A549 (cell line): ENCODE results near the gene MAP3K1. TPM values are rescaled to one million over a fixed set of nuclear protein-coding genes. Genes with fewer than 3 reads are reported as not detected.

Experiments used
- ATAC-seq, 2 experiments: fragments of 200-7000 bp in 1 of 2; fragments of >200 bp in 1 of 2; cut with Nextera tagmentation in 1 of 2; cut with Tn5 transposase in 1 of 2; 3 replicates each; pipeline versions ENCODE4 v1.8.0 to v1.9.1; 2018 to 2020; ENCODE audit warnings: mild to moderate bottlenecking in 1 of 2, moderate library complexity in 1 of 2
- CTCF ChIA-PET: fragments of 300-600 bp; sonication (Branson Sonifier 250); formaldehyde crosslinking; extraction: SDS; loops from one replicate; lab custom pipeline; 2021; ENCODE audit warnings: antibody characterized with exemption, inconsistent platforms; lab: Yijun Ruan, JAX
- POLR2A ChIA-PET: fragments of 350-600 bp; formaldehyde crosslinking; extraction: SDS; loops from one replicate; lab custom pipeline; 2021; ENCODE audit warnings: antibody characterized with exemption, inconsistent platforms; lab: Yijun Ruan, JAX
- DNase-seq, 2 experiments: peaks; one replicate each; pipeline versions ENCODE4 v3.0.0 to v3.0.0-alpha.2; 2011 to 2016; ENCODE audit warnings: low read depth in 1 of 2, low spot score in 1 of 2
- FAIRE-seq: peaks from 2 replicates; lab custom pipeline; 2011; peaks lifted over from hg19 to GRCh38; lab: Jason Lieb, UNC
- H3K27ac ChIP-seq, 2 experiments: fragments of >200 bp; sonication (Bioruptor Twin); formaldehyde crosslinking; 3 replicates each; pipeline ENCODE4 v1.5.1; 2016 to 2017
- H3K4me1 ChIP-seq: fragments of >200 bp; sonication (Bioruptor Twin); formaldehyde crosslinking; 3 replicates; pipeline ENCODE4 v1.6.1; 2016
- H3K4me2 ChIP-seq: fragments of >200 bp; sonication (Bioruptor Twin); formaldehyde crosslinking; 3 replicates; pipeline ENCODE4 v1.6.1; 2016
- H3K4me3 ChIP-seq: fragments of >200 bp; sonication (Bioruptor Twin); formaldehyde crosslinking; 3 replicates; pipeline ENCODE4 v1.5.1; 2016
- H3K9me3 ChIP-seq: fragments of >200 bp; sonication (Bioruptor Twin); formaldehyde crosslinking; 3 replicates; pipeline ENCODE4 v1.6.1; 2016
- BHLHE40 ChIP-seq: IDR thresholded peaks from 2 replicates; pipeline ENCODE4 v1.6.1; 2012; ENCODE audit warnings: low read depth, low read length, inconsistent platforms
- CEBPB ChIP-seq, 2 experiments: fragments of >200 bp in 1 of 2; sonication (Bioruptor Twin) in 1 of 2; formaldehyde crosslinking in 1 of 2; IDR thresholded peaks; 2 replicates each; pipeline ENCODE4 v1.6.1; 2012 to 2016
- CHD4 ChIP-seq: fragments of 200-600 bp; sonication (generic); IDR thresholded peaks from 2 replicates; pipeline ENCODE4 v1.6.1; 2016; ENCODE audit warnings: antibody characterized with exemption, mild to moderate bottlenecking, borderline replicate concordance
- E2F6 ChIP-seq: IDR thresholded peaks from 2 replicates; pipeline ENCODE4 v1.6.1; 2012; ENCODE audit warnings: low read depth, borderline replicate concordance
- FOSB ChIP-seq: fragments of 250-450 bp; sonication (Bioruptor Pico); IDR thresholded peaks from 2 replicates; pipeline ENCODE4 v1.5.0; 2020; ENCODE audit warnings: mild to moderate bottlenecking, moderate library complexity
- HDAC2 ChIP-seq: fragments of 200-600 bp; sonication (generic); IDR thresholded peaks from 2 replicates; pipeline ENCODE4 v1.6.1; 2016
- JUNB ChIP-seq: fragments of >200 bp; sonication (Bioruptor Twin); formaldehyde crosslinking; IDR thresholded peaks from 2 replicates; pipeline ENCODE4 v1.6.1; 2016
- KDM1A ChIP-seq: fragments of 200-600 bp; sonication (generic); IDR thresholded peaks from 2 replicates; pipeline ENCODE4 v1.6.1; 2016; ENCODE audit warnings: low read depth, mild to moderate bottlenecking
- KDM5A ChIP-seq: fragments of 200-600 bp; sonication (generic); IDR thresholded peaks from 2 replicates; pipeline ENCODE4 v1.6.1; 2016; ENCODE audit warnings: antibody characterized with exemption, mild to moderate bottlenecking
- MAFK ChIP-seq: fragments of 450-650 bp; IDR thresholded peaks from 2 replicates; pipeline ENCODE4 v1.6.1; 2014; ENCODE audit not compliant: partially characterized antibody
- NPAS2 ChIP-seq: fragments of 250-450 bp; sonication (Bioruptor Pico); IDR thresholded peaks from 2 replicates; pipeline ENCODE4 v1.8.0; 2022; ENCODE audit warnings: mild to moderate bottlenecking, moderate library complexity, borderline replicate concordance
- PHF8 ChIP-seq: fragments of 200-600 bp; sonication (generic); IDR thresholded peaks from 2 replicates; pipeline ENCODE4 v1.6.1; 2016; ENCODE audit warnings: low read depth, mild to moderate bottlenecking, antibody characterized with exemption, moderate library complexity, borderline replicate concordance
- POLR2AphosphoS2 ChIP-seq: conservative IDR thresholded peaks from 2 replicates; pipeline ENCODE4 v1.6.1; 2012; ENCODE audit warnings: low read length, improper control_type of control experiment, inconsistent platforms
- RAD21 ChIP-seq, 2 experiments: fragments of >200 bp in 1 of 2; sonication (Bioruptor Twin) in 1 of 2; formaldehyde crosslinking in 1 of 2; IDR thresholded peaks in 1 of 2; conservative IDR thresholded peaks in 1 of 2; 2 replicates in 1 of 2; 3 replicates in 1 of 2; pipeline ENCODE4 v1.6.1; 2012 to 2018; ENCODE audit warnings: inconsistent platforms in 1 of 2
- RARB ChIP-seq: fragments of 250-450 bp; sonication (Bioruptor Pico); IDR thresholded peaks from 2 replicates; pipeline ENCODE4 v1.8.0; 2021; ENCODE audit warnings: mild to moderate bottlenecking, moderate library complexity
- REST ChIP-seq: fragments of 200-600 bp; sonication (generic); IDR thresholded peaks from 2 replicates; pipeline ENCODE4 v1.6.1; 2016; ENCODE audit warnings: antibody characterized with exemption, mild to moderate bottlenecking, moderate library complexity
- USF2 ChIP-seq: fragments of 450-650 bp; IDR thresholded peaks from 2 replicates; pipeline ENCODE4 v1.6.1; 2014; ENCODE audit warnings: antibody characterized with exemption
- ZC3H11A ChIP-seq: fragments of 450-650 bp; IDR thresholded peaks from 2 replicates; pipeline ENCODE4 v1.6.1; 2014; ENCODE audit warnings: antibody characterized with exemption, mild to moderate bottlenecking
- ZFP36 ChIP-seq: fragments of 450-650 bp; IDR thresholded peaks from 2 replicates; pipeline ENCODE4 v1.6.1; 2014; ENCODE audit warnings: borderline replicate concordance; ENCODE audit not compliant: partially characterized antibody
- ZNF302 ChIP-seq: fragments of 250-450 bp; sonication (Bioruptor Pico); IDR thresholded peaks from 2 replicates; pipeline ENCODE4 v1.9.0; 2021; ENCODE audit warnings: inconsistent platforms, mild to moderate bottlenecking, moderate library complexity
- WGBS: methylation state at CpG from one replicate; pipeline ENCODE4 v1.1.6; 2017; ENCODE audit errors: missing lambda C conversion rate; 5-methylcytosine and 5-hydroxymethylcytosine counted together
- polyA plus RNA-seq, 4 experiments: library from polyadenylated mRNA; depleted of rRNA in 3 of 4; stranded (reverse); fragments of >200 nt; fragmentation: RNase III in 1 of 4; extraction: RNeasy Plus Mini Kit Qiagen cat#74134 plus additional on column Dnase treatment in 1 of 4; gene quantifications; 2 replicates in 3 of 4; 3 replicates in 1 of 4; pipeline ENCODE4 v1.2.3, GENCODE V29; 2011 to 2017
- TF ChIP-seq, protein P1 (sequence below): fragments of >200 bp; sonication (Bioruptor Twin); formaldehyde crosslinking; IDR thresholded peaks from 3 replicates; pipeline ENCODE4 v1.5.1; 2016
- TF ChIP-seq, protein P2 (sequence below): fragments of >200 bp; sonication (Bioruptor Twin); formaldehyde crosslinking; IDR thresholded peaks from 2 replicates; pipeline ENCODE4 v1.6.1; 2016

MAP3K1 gene
- polyA plus RNA-seq, 2 of the 4 experiments (the other 2 are of a cell fraction), result 1.9 to 5.1 TPM

- WGBS, result 90% methylated on average over 3 of the region's 3 CpGs
- ChIA-PET CTCF (no interaction called here), POLR2A (no interaction called here)
Observed at GRCh38 chr5:56876327-56876726, 61.0 kb downstream of the MAP3K1 start.

GRCh38 chr5:56881571-56881970, 66.2 kb downstream of the MAP3K1 start:
- CTCF ChIA-PET, result interaction anchor here (1.3 kb wide), 1 partner anchor 11 kb away, joined by 4 read pairs; no protein-coding TSS in a partner anchor
- TF ChIP-seq, protein P1, sequence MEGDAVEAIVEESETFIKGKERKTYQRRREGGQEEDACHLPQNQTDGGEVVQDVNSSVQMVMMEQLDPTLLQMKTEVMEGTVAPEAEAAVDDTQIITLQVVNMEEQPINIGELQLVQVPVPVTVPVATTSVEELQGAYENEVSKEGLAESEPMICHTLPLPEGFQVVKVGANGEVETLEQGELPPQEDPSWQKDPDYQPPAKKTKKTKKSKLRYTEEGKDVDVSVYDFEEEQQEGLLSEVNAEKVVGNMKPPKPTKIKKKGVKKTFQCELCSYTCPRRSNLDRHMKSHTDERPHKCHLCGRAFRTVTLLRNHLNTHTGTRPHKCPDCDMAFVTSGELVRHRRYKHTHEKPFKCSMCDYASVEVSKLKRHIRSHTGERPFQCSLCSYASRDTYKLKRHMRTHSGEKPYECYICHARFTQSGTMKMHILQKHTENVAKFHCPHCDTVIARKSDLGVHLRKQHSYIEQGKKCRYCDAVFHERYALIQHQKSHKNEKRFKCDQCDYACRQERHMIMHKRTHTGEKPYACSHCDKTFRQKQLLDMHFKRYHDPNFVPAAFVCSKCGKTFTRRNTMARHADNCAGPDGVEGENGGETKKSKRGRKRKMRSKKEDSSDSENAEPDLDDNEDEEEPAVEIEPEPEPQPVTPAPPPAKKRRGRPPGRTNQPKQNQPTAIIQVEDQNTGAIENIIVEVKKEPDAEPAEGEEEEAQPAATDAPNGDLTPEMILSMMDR, result no peak
- TF ChIP-seq, all 56 proteins: peak for 0
- POLR2A ChIA-PET, result no interaction called here
- DNase-seq, result no peak
- no peaks in the 10 kb centered on the region for H3K4me1 ChIP-seq
- no peaks in the 10 kb centered on the region for H3K9me3 ChIP-seq
- no peak overlapping the region for H3K4me3 ChIP-seq
- 89% methylated on average over 5 of the region's 5 CpGs for WGBS
- FAIRE-seq, result peak; percentile 18
- H3K4me2 ChIP-seq, result no peak overlapping the region
- no peak for ATAC-seq
- no peak overlapping the region for H3K27ac ChIP-seq

More at GRCh38 chr5:56876327-56876726, 61.0 kb downstream of the MAP3K1 start:
- H3K4me2 ChIP-seq, result no peak overlapping the region
- ATAC-seq (no peak), DNase-seq (no peak), FAIRE-seq (no peak)
- H3K9me3 ChIP-seq, result no peaks in the 10 kb centered on the region
- no peak overlapping the region for H3K4me3 ChIP-seq
- H3K27ac ChIP-seq, result no peak overlapping the region
- TF ChIP-seq POLR2AphosphoS2, result no peak
- no peak for TF ChIP-seq ZNF302 (CRISPR knock-in tag)
- TF ChIP-seq HDAC2, result no peak
- no peak for TF ChIP-seq MAFK
- no peak for TF ChIP-seq PHF8
- TF ChIP-seq KDM5A, result no peak
- no peak for TF ChIP-seq JUNB
- no peak for TF ChIP-seq CHD4
- TF ChIP-seq BHLHE40, result no peak
- TF ChIP-seq RARB (CRISPR knock-in tag), result no peak
- TF ChIP-seq, protein P2, sequence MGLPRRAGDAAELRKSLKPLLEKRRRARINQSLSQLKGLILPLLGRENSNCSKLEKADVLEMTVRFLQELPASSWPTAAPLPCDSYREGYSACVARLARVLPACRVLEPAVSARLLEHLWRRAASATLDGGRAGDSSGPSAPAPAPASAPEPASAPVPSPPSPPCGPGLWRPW, result no peak
- no peak for TF ChIP-seq REST
- TF ChIP-seq CEBPB (IDR thresholded peaks at IDR 0.05), result no peak
- TF ChIP-seq, all 56 proteins: peak for 0
- no peaks in the 10 kb centered on the region for H3K4me1 ChIP-seq

GRCh38 chr5:56893251-56893951, 78.1 kb downstream of the MAP3K1 start:
- H3K27ac ChIP-seq, result no peak overlapping the region
- no peak for TF ChIP-seq ZNF302 (CRISPR knock-in tag)
- no peak for TF ChIP-seq BHLHE40
- no peak for TF ChIP-seq USF2
- no peak for TF ChIP-seq E2F6
- TF ChIP-seq ZFP36, result no peak
- TF ChIP-seq, protein P1, result no peak
- no peak for TF ChIP-seq KDM1A
- TF ChIP-seq RAD21 (conservative IDR thresholded peaks at IDR 0.05 in 1 of 2, IDR thresholded peaks at IDR 0.05 in 1 of 2), result no peak
- no peak for TF ChIP-seq NPAS2
- TF ChIP-seq FOSB (CRISPR knock-in tag), result no peak
- no peak for TF ChIP-seq ZC3H11A
- TF ChIP-seq, all 56 proteins: peak for 0
- WGBS, result 92% methylated on average over 5 of the region's 5 CpGs
- ChIA-PET CTCF (interaction anchor here (0.9 to 11.8 kb wide), 3 partner anchors 11 to 243 kb away, joined by 3 to 112 read pairs (median 4); no protein-coding TSS in a partner anchor), POLR2A (no interaction called here)
- DNase-seq, result no peak
- no peak for ATAC-seq
- Histone ChIP-seq H3K4me3 (no peak overlapping the region), H3K9me3 (no peaks in the 10 kb centered on the region), H3K4me2 (no peak overlapping the region), H3K4me1 (no peaks in the 10 kb centered on the region)
- no peak for FAIRE-seq
